Activated naive CD8-positive, alpha-beta T cell treated with anti-CD3 and anti-CD28 coated beads, Interleukin-2, amount 10 ng/mL, durations not matched to agents 7 days and 5 days (primary cell): Measurements from ENCODE around the gene DNER. TPM values are rescaled to one million over a fixed set of nuclear protein-coding genes. Genes with fewer than 3 reads are reported as not detected.
"Not testable (repeated sequence)": the region's sequence is repeated elsewhere in the genome, so short reads cannot be mapped to it uniquely, and the experiment has no call there.

Experiments
- ATAC-seq: fragments of 150-1000 bp; cut with Tn5 transposase; one replicate; pipeline ENCODE4 v1.10.0; 2021; ENCODE audit warnings: low read depth, moderate library complexity
- POLR2A ChIA-PET: fragments of 350-600 bp; sonication (Branson Sonifier 250); formaldehyde crosslinking; loops from one replicate; lab custom pipeline; 2021; ENCODE audit warnings: antibody characterized with exemption; lab: Charles Lee
- DNase-seq: peaks from one replicate; pipeline ENCODE4 v3.0.0; 2021
- H3K27ac Mint-ChIP-seq: one replicate; pipeline ENCODE4 v1.8.0; 2022; ENCODE audit warnings: mild to moderate bottlenecking, mixed read lengths
- H3K27me3 Mint-ChIP-seq: one replicate; pipeline ENCODE4 v1.8.0; 2022; ENCODE audit warnings: mild to moderate bottlenecking, moderate library complexity, mixed read lengths
- H3K36me3 Mint-ChIP-seq: one replicate; pipeline ENCODE4 v1.8.0; 2021; ENCODE audit warnings: mild to moderate bottlenecking, mixed read lengths
- H3K4me1 Mint-ChIP-seq: one replicate; pipeline ENCODE4 v1.8.0; 2021; ENCODE audit warnings: mixed read lengths
- H3K4me3 Mint-ChIP-seq: one replicate; pipeline ENCODE4 v1.8.0; 2022; ENCODE audit warnings: mild to moderate bottlenecking, moderate library complexity, mixed read lengths
- H3K9me3 Mint-ChIP-seq: one replicate; pipeline ENCODE4 v1.8.0; 2021; ENCODE audit warnings: mixed read lengths
- total RNA-seq, 2 experiments: library from RNA; stranded (reverse); gene quantifications; one replicate each; pipeline ENCODE4 v1.2.3, GENCODE V29; 2021

The DNER gene
- total RNA-seq, 2 experiments from 2014 or later: not detected

- ATAC-seq, H3K9me3 Mint-ChIP-seq, H3K27ac Mint-ChIP-seq, H3K27me3 Mint-ChIP-seq, POLR2A ChIA-PET, DNase-seq, H3K4me1 Mint-ChIP-seq, H3K4me3 Mint-ChIP-seq, H3K36me3 Mint-ChIP-seq: not testable (repeated sequence)
Observed at GRCh38 chr2:229339171-229339570, 375.2 kb downstream of the DNER start.

GRCh38 chr2:229335877-229336346 is 378.4 kb downstream of the DNER start:
- ATAC-seq: no peak
- H3K4me1 Mint-ChIP-seq: no peaks in the 10 kb centered on the region
- POLR2A ChIA-PET: no interaction called here
- no peaks in the 10 kb centered on the region for H3K9me3 Mint-ChIP-seq
- H3K36me3 Mint-ChIP-seq: no peaks in the 10 kb centered on the region
- H3K4me3 Mint-ChIP-seq: no peak overlapping the region
- DNase-seq: no peak
- no peaks in the 10 kb centered on the region for H3K27me3 Mint-ChIP-seq
- no peak overlapping the region for H3K27ac Mint-ChIP-seq

GRCh38 chr2:229335330-229335729 is 379.0 kb downstream of the DNER start:
- H3K27me3 Mint-ChIP-seq: no peaks in the 10 kb centered on the region
- ATAC-seq (no peak), DNase-seq (no peak)
- H3K36me3 Mint-ChIP-seq: no peaks in the 10 kb centered on the region
- H3K4me3 Mint-ChIP-seq: no peak overlapping the region
- H3K4me1 Mint-ChIP-seq: no peaks in the 10 kb centered on the region
- no peaks in the 10 kb centered on the region for H3K9me3 Mint-ChIP-seq
- POLR2A ChIA-PET: no interaction called here
- H3K27ac Mint-ChIP-seq: no peak overlapping the region

- H3K4me3 Mint-ChIP-seq: no peak overlapping the region
- no peaks in the 10 kb centered on the region for H3K9me3 Mint-ChIP-seq
- no peaks in the 10 kb centered on the region for H3K27me3 Mint-ChIP-seq
- no peak for DNase-seq
- H3K27ac Mint-ChIP-seq: no peak overlapping the region
- H3K4me1 Mint-ChIP-seq: no peaks in the 10 kb centered on the region
- H3K36me3 Mint-ChIP-seq: no peaks in the 10 kb centered on the region
- POLR2A ChIA-PET: no interaction called here
- ATAC-seq: no peak
Observed at GRCh38 chr2:229330952-229331351, 383.4 kb downstream of the DNER start.

- peaks cover 3% of the 10 kb centered on the region for H3K9me3 Mint-ChIP-seq
Observed at GRCh38 chr2:229319558-229319957, 394.8 kb downstream of the DNER start.

GRCh38 chr2:229314117-229314516 is 400.2 kb downstream of the DNER start:
- POLR2A ChIA-PET: no interaction called here
- H3K9me3 Mint-ChIP-seq: no peaks in the 10 kb centered on the region
- no peaks in the 10 kb centered on the region for H3K4me1 Mint-ChIP-seq
- DNase-seq (no peak), ATAC-seq (no peak)
- H3K27me3 Mint-ChIP-seq: no peaks in the 10 kb centered on the region
- H3K27ac Mint-ChIP-seq: no peak overlapping the region
- no peaks in the 10 kb centered on the region for H3K36me3 Mint-ChIP-seq
- H3K4me3 Mint-ChIP-seq: no peak overlapping the region

More at GRCh38 chr2:229319558-229319957, 394.8 kb downstream of the DNER start:
- no peak overlapping the region for H3K27ac Mint-ChIP-seq
- H3K27me3 Mint-ChIP-seq: no peaks in the 10 kb centered on the region
- no peaks in the 10 kb centered on the region for H3K4me1 Mint-ChIP-seq
- POLR2A ChIA-PET: no interaction called here
- H3K4me3 Mint-ChIP-seq: no peak overlapping the region
- no peaks in the 10 kb centered on the region for H3K36me3 Mint-ChIP-seq
- ATAC-seq (no peak), DNase-seq (no peak)

- no peaks in the 10 kb centered on the region for H3K4me1 Mint-ChIP-seq
- ATAC-seq (no peak), DNase-seq (no peak)
- POLR2A ChIA-PET: no interaction called here
- no peak overlapping the region for H3K27ac Mint-ChIP-seq
- H3K4me3 Mint-ChIP-seq: no peak overlapping the region
- H3K27me3 Mint-ChIP-seq: no peaks in the 10 kb centered on the region
- H3K9me3 Mint-ChIP-seq: no peaks in the 10 kb centered on the region
- H3K36me3 Mint-ChIP-seq: no peaks in the 10 kb centered on the region
Observed at GRCh38 chr2:229313591-229313990, 400.8 kb downstream of the DNER start.

Other genes with a start within 250 kb of the DNER start
- gene TRIP12, start 207.5 kb upstream of the DNER start, total RNA-seq: 100 to 1,000 TPM; 215 to 220 TPM
- 1 to 10 TPM; 1.1 to 1.8 TPM for gene FBXO36, start 207.9 kb upstream of the DNER start, total RNA-seq